HG03039 (cell line): ENCODE results near the gene ANO3.
"Not testable (repeated sequence)": the region's sequence is repeated elsewhere in the genome, so short reads cannot be mapped to it uniquely, and the experiment has no call there.

ENCODE experiments used
- ATAC-seq: cut with Tn5 transposase; IDR thresholded peaks from one replicate; pipeline ENCODE4 v1.9.1; 2021; ENCODE audit warnings: mild to moderate bottlenecking, moderate library complexity; ENCODE audit not compliant: unreplicated experiment

The ANO3 gene

DNA sequence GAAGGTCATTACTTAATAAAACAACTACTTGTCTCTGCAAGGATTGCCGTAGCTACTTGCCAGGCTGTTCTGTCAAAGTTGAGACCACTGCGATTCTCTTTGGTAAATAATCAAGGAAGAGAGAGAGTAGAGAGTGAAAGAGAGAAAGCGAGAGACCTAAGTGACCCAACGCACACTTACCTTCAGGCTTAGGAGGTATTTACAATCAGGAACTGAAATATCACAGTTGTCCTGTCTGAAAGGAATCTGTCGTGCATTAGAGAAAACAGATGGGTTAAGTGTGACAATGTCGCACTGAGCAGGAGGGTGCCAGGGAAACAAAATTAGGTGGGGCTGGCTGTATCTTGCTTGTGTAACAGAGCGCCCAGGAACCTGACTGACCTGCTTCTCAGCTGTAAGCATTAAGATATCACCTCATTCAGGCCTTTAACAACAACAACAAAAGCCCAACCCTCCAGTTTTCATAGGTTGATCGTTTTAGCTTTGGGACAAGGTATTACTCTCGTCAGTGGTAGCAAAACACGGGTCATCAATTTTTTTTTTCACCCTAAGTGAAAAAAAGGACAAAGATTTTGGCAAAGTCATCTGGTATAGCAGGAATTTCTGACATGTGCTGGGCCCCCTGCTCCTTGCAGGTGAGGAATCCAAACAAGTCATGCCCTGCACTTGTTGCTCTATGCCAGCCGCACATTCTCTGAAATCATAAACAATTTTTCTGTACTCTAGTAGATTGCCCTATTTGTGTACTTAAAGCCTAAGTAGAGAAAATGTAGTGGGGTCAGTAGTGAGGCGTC is 240.1 kb downstream of the ANO3 start, which contains the start of gene MUC15:
MUC15 (minus strand) TSS at position 403 of the 794 bp plus-strand sequence. CDS start 5,169 bp downstream, outside the sequence.
- no peak for ATAC-seq

DNA sequence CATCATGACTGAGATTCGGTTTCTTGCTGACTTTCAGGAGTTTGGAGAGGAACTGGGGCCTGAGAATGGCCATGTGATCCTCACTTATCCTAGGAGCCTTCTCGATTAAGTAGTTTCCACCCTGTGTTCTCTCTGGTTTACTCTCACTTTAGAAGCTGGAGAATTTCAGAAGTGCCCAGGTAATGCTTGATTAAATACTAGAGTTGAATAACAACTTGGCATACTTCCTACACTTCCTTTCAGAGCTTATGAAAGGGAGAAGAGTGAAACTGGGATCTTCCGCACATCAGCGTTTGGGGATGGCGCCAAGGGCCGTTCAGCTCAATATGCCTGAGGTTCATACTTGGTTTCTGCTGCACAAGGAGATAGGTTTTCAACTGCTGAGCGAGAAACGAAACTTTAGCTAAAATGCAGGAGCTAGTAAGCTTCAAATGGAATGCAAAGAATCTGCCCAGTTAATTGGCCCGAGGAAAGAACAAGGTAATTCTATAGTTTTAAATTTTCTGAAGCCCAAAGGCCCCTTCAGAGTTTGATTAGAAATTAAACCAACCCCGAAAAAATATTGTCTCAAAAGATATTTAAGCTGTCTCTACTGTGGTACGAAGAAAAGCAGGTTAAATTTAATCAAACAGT is 241.0 kb downstream of the ANO3 start:
- no peak for ATAC-seq

DNA sequence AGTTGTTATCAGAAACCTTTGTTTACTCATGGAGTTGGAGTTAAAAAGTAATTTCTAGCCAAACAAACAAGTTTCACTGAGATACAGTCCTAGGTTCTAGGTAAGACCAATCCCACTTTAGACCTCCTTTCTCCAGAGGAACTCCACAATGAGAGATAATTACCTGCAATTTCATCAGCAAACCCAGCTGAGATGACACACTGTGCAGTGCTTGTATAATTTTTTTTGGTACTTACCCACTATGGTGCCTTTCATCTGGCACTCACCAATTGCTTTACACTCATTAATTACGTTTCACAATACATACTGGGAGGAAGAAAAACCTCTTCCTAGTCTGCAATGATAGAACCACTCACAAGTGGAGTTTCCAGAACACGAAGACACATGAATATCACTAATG is 242.0 kb downstream of the ANO3 start:
- no peak for ATAC-seq

DNA sequence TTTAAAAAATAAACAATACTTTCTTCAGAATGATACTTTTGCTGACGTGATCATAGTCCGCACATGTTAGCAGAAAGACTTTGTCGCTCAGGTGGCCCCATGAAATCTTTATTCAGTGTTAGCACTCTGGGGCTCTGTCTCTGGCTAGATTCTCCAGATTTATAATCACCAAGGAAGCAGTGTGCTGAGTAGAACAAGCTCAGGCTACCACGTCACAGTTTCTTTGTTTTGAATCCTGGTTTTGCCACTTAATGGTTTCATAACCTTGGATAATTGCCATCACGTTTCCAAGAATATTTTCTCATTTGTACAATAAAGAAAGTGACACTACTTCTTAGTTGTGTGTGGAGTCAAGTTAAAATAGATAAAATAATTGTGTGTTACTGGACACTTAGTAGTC is 244.0 kb downstream of the ANO3 start:
- ATAC-seq = no peak

DNA sequence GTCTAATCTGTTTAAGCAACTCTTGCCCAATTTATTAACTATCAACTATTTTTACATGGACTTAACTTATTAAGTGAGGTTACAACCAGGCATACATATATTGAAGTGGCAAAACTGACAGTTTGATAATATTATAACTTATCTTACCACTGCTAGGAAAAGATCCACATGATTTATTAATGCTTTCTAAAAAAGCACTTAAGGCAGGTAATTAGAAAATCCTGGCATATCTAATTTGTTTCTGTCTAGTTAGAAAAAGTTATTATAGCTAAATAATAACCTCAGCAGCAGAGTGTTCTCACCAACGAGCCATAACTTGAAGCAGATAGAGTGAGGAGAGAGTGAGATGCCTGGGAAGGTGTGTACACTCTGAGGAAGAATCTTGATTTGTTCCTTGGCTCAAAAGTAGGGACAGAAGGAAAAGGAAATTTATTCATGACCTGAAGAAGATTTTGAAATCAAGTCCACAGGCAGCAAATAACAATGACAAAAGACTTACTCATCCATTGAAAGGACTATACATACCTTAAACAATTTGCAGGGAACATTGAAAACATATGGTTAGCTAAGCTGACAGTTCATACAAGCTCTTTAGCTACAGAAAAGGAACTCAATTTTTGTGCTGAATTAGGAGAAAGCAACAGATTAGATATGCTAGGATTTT is 247.2 kb downstream of the ANO3 start:
- ATAC-seq = no peak

DNA sequence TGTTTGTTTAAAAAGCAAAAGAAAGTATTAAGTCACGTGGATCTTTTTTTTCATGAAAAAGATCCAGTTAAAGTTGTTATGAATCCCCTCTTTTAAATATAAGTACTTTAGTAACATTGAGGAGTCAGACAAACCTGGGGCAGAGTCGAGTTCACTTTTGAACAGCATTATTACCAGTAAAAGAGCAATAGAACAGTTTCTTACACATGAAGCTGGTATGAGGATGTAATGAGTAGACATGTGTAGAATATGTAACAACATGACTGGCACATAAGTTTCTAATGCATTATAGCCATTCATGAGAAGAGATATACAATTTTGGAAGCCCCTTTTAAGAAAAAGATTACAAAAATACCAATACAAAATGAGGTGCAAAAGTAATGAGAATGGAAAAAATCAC is 247.8 kb downstream of the ANO3 start:
- no peak for ATAC-seq

DNA sequence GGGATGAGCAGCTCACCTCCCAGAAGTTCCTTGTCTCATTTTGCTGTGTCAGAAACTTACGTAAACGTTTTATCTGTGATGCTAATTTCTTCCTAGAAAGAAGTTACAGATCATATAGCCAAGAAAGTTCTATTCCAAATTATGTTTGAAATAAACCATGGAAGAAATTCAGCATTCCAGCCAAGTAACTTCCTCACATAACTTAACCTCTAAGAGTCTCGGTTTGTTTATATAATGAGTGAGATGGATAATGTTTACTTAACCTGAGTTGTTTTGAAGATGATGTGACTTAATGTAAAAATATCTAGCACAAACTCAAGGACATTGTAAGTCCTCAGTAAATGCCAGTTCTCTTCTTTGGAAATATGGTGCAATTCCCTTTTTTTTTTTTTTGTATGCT is 249.0 kb downstream of the ANO3 start:
- no peak for ATAC-seq

DNA sequence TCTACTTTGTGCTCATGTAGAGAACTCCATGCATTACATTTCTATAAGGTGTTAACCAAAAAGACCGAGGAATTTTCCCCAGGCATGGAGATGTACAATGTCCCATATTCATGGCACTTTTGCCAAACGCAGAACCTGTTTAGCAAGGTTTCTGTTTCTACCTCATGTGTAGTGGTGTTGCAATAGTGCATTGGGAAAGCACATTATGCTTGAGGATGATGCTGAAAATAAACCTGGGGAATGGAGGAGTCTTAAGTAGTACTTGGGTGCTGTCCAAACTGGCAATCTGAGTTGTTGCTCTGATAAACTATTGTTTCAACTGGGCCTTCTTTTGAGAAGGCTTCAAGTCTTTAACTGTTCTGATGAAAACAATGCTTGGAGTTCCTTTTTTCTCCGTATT is 251.6 kb downstream of the ANO3 start:
- no peak for ATAC-seq

DNA sequence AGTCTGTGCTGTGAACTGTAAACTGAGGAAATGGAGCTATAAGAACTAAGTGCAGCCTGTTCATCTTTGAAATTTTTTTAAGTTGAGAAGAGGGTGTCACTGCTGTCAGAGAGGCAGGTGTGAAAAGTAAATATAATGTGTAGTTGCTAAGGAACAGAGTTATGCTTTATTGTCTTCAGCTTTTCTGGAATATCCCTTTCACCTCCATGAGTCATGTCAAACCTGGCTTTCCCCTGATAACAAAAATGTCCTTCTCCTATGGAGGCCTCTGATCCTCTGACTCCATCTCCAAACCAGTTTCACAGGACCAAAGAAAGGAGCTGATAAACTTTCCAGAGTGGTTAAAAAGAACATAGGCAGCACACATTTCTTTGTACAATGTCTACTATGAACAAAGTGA is 252.9 kb downstream of the ANO3 start:
- no peak for ATAC-seq

DNA sequence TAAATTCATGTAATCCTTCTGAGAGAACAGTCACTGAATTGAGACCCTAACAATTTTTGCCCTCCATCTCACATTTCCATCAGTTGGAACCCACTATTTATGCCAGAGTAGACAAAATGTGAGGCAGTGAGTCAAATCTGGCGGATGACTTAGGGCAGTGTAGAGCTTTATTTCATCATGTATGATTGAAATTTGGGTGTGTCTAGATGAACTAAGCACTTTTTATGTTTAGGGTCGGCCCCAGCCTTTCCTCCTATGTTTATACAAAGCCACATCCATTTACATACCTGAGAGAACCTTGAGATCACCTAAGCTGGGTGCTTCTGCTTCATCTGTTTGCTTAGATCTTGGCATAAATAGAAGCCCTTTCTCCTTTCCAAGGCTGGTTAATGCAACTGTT is 255.1 kb downstream of the ANO3 start:
- no peak for ATAC-seq

DNA sequence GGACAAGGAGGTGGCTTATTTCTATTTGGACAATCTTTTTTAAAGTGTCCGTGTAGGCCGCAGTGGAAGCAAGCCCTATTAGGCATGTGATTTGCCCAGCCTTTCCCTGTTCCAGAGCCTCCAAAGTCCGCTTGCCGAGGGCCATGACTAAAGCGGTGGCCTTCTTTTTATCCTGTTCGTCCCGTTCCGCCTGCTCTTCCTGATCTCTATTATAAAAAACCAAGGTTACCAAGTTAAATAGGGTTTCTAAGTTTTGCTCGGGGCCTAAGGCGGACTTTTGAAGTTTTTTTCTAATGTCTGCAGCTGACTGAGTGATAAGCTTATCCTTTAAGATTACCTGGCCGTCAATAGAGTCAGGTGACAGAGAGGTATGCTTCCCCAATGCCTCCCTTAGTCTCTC is 261.8 kb downstream of the ANO3 start:
- no peak for ATAC-seq

DNA sequence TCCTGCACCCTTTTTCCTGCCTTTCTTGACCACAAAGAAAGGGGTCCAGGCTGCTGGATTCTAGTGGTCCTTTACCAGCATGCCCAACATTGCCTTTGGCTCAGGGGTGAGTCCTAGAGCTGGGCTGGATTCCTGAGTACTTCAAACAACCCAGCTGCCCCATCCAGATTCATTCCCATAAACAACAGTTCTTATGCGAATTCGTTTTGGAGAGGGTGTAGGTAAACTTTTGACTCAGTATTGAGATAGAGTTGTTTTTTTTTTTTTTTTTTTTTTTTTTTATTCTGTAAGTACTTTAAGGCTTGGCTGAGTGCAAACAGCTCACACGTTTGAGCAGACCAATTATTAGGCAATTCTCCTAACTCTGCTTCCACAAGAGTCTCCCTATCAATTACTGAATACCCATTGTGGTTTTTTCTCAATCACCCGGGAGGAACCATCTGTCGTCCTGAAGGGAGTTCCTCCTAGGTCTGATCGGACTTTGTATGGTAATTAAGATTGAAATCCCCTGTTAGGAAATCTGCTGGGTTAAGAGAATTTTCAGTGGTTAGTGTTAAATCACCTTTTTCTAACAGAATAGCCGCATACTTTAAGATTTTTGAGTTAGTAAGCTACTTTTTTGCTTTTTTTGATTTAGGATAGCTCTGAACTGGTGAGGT is 263.4 kb downstream of the ANO3 start:
- ATAC-seq = not testable (repeated sequence)

DNA sequence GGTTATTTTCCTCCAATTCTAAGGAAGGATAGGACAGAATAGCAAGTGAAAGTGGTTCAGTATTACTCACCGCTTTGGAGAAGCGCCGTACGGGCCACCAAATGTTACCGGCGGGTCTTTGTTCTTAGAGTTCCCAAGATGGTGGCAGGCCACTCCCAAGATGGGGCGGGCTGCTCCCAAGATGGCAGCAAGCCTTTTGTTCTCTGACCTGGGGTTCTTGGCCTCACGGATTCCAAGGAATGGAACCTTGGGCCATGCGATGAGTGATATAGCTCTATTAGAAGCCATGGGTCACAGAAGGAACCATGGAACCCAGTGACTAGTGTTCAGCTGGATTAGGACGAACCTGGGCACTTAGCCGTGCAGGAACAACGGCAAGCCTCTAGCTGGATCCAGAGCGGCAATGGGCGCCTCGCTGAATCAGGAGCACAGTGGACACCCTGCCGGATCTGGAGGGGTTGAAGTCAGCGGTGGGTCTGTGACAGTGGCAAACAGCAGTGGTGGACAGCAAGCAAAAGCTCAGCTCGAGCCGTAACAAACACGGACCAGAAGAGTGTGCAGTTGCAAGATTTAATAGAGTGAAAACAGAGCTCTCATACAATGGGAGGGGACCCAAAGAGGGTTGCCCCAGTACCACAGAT is 265.2 kb downstream of the ANO3 start:
- ATAC-seq = not testable (repeated sequence)

DNA sequence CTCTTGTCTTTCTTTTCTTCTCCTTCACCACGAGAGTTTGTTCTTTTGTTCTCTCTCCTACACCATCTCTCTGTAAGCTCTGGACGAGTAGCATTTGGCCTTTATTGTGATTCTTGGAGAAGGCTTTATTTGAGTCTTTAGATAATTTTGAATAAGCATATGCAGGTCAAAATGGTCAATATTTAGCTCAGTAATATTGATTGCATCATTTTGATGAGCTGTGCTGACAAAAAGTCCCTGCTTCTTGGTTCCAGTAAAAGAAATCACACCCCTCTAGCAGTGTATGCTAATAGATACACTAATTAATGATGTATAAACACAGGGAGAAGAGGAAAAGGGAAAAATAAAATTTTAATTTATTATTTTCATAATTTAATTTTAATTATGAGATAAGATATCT is 266.0 kb downstream of the ANO3 start:
- no peak for ATAC-seq

DNA sequence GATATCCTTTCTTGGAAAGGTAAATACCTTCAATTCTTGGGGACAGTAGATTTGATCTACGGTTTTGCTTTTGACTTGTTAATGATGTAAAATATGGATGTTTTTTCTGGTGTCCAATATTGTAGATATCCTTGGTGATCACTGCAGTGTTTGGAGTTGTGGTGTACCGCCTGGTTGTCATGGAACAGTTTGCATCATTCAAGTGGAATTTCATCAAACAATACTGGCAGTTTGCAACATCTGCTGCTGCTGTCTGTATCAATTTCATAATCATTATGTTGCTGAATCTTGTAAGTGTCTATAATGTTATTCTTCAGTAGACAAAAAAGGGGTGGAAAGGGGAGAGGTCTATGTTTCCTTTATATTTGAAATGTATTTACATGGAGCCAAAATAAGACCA is 267.5 kb downstream of the ANO3 start:
- ATAC-seq = no peak

DNA sequence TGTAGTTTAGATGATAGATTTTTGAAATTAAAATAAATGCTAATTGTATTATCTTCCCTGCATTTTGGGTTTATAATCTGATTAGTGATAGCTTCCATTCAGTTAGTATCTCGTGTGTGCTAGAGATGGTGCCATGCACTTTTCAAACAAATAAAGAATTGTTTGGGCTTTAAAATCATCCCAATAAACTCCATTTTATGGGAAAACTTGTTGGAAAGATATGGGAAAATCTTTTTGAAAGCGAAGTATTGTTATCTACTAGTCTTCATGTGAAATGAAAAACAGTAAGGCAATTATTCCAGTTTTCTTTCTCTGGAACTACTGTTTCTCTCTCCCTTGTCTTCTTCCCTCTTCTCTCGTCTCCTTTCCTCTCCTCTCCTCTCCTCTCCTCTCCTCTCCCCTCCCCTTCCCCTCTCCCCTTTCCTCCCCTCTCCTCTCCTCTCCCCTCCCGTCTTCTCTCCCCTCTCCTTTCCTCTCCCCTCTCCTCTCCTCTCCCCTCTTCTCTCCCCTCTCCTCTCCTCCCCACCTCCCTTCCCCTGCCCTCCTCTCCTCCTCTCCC is 268.0 kb downstream of the ANO3 start:
- no peak for ATAC-seq

DNA sequence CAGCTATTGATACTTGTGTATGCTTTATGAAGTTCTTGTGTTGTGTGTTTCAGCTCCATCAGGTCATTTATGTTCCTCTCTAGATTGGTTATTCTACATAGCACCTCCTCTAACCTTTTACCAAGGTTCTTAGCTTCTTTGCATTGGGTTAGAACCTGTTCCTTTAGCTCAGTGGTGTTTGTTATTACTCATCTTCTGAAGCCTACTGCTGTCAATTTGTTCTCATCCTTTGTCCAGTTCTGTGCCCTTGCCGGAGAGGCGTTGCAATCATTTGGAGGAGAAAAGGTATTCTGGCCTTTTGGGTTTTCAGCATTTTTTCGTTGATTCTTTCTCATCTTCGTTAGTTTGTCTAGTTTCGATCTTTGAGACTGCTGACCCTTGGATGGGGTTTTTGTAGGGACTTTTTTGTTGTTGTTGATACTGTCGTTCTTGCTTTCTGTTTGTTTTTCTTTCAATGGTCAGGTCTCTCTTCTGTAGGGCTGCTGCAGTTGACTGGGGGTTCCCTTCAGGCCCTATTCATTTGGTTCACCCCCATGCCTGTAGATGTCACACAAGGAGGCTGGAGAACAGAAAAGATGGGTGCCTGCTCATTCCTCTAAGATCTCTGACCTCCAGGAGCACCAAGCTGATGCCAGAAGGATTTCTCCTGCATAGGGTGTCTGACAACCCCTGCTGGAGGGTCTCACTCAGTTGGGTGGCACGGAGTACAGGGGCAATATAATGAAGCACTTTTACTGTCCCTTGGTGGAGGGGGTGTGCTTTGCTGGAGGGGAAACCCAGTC is 276.0 kb downstream of the ANO3 start:
- peak; percentile 66 for ATAC-seq

DNA sequence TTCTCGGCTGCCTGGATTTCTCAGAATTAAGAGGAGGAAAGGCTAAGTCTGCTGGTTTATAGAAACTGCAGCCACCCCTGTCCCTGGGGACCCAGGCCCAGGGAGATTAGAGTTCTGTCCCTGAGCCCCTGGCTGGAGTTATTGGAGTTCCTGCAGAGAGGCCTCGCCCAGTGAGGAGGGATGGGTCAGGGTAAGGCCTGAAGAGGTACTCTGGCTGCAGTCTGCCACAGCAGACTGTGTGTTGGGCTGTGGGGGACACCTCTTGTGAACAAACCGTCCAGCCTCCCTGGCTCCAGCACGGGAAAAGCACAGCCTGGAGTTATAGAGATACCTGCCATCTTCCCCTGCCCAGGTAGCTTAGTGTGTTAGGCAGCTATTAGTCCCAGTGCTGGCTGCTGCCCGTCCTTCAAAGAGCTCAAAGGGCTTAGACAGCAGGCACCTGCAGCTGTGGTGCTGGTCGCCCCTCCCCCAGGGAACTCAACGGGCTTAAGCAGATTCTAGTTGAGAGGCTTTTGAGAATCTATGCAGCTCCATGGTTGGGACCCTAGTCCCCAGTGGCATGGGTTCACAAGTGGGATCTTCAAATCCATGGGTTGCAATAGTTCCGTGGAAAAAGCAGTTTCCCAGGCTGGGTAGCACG is 276.7 kb downstream of the ANO3 start:
- ATAC-seq = peak; percentile 22

DNA sequence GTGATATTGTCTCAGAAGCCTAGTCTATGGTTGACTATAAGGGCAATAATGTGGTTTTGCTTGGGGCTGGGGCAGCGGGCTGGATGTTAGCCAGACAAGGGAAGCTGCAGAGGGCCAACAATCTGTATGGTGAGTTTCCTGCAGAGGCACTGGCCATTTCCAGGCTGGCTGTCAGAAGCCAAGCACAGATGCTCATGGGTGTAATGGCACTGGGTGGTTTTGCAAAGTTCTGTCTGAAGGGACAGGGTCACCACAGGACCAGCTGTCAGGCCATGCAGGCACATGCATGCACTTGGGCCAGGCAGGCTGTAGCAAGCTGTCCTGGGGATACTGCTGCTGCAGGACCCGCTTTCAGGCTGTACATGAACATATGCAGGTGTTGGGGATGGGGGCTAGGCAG is 281.8 kb downstream of the ANO3 start:
- no peak for ATAC-seq
